Adrenal gland (tissue), 5 donors: ENCODE measurements around the gene KMT2E.

Experiments used
- POLR2A ChIP-seq, 2 donors: fragments of 450-650 bp; IDR thresholded peaks; one replicate each; pipeline ENCODE4 v1.6.1; 2017; ENCODE audit warnings: antibody characterized with exemption in 2 of 2, mild to moderate bottlenecking in 2 of 2, moderate library complexity in 1 of 2
- TF ChIP-seq, protein P1 (sequence below), 6 experiments: fragments of 450-650 bp in 4 of 6; fragments of 200-600 bp in 2 of 6; sonication (generic) in 1 of 6; IDR thresholded peaks; 1 replicate in 5 of 6; 2 replicates in 1 of 6; pipeline versions ENCODE4 v1.5.1 to v1.8.0; 2016 to 2021; ENCODE audit warnings: antibody characterized with exemption in 6 of 6, mild to moderate bottlenecking in 2 of 6, moderate library complexity in 1 of 6
- donor health status: DM: no; HTN: no; CAD: no.

DNA sequence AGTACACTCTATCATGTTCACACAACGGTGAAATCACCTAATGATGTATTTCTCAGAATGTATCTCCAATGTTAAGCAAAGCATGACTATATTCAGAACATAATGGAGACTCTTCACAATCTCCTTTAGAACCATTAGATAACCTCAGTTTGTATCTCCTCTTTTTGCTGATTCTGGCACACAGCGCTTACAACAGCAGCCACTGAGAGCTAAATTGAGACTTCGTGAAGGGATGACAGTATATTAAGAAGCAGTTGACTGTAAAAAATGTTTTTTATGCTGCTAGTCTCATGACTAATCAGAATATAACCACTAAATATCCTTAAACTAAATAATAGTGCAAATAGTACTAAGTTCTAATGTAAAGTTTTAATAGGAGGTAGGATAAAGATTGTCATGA lies 46.9 kb downstream of the KMT2E start:
- no peak for TF ChIP-seq POLR2A (IDR thresholded peaks at IDR 0.05)
- TF ChIP-seq, protein P1, sequence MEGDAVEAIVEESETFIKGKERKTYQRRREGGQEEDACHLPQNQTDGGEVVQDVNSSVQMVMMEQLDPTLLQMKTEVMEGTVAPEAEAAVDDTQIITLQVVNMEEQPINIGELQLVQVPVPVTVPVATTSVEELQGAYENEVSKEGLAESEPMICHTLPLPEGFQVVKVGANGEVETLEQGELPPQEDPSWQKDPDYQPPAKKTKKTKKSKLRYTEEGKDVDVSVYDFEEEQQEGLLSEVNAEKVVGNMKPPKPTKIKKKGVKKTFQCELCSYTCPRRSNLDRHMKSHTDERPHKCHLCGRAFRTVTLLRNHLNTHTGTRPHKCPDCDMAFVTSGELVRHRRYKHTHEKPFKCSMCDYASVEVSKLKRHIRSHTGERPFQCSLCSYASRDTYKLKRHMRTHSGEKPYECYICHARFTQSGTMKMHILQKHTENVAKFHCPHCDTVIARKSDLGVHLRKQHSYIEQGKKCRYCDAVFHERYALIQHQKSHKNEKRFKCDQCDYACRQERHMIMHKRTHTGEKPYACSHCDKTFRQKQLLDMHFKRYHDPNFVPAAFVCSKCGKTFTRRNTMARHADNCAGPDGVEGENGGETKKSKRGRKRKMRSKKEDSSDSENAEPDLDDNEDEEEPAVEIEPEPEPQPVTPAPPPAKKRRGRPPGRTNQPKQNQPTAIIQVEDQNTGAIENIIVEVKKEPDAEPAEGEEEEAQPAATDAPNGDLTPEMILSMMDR (IDR thresholded peaks at IDR 0.05), result no peak
